ENCODE results near the gene FADS2. TPM values are rescaled to one million over a fixed set of nuclear protein-coding genes. Genes with fewer than 3 reads are reported as not detected.

Gene FADS2
- total and polyA plus RNA-seq, 9 of the 15 experiments (the other 6 are each of a cell fraction or from before 2014, with no cell fraction given), result 2.9 to 42.8 (median 16.2) TPM

DNA sequence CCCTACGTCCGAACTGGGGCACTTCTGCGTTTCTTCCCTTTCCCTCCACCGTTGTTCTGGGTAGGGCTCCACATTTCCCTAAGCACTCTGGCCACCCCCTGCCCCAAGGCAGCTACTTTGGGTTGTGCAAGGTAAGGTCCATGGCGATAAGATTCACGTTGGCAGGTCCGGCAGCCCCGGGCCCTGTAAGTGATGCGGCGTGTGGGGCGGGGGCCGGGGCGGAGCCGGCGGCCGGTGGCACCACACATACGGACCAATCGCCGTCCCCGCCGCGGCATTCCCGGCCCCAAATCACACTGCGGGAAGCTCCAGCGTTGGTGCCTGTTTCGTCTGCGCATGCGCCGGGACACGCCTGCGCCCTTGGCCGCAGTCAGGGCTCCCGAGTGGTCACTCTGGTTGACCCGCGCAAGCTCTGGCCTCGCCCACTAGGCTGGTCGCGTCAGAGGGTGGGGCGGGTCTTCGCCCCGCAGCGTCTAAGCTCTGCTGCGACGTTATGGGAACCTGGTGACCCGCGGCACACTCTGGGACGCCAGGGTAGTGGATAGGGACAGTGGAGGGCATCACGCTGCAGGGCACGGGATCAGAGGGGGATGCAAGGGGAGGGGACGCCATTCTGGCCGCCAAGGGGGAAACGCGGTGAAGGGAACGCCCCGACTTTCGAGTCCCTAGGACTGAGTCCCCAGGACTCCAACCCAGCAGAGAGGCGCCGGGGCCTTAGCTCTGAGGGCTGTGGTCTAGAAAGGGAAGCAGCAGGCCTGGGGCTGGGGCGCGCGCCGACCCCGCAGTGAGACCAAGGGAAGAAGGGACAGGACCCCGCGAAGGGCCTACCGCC lies 12.9 kb upstream of the FADS2 start (continued):
- TF ChIP-seq ZNF551 (CRISPR knock-in tag; IDR thresholded peaks at IDR 0.05) (peak; percentile 65; the same call in 1 of the 2 replicates), ZNF583 (CRISPR knock-in tag; IDR thresholded peaks at IDR 0.05) (0 out of 2 replicates have a peak, but pooled peaks have one; percentile 16), NELFE (IDR thresholded peaks at IDR 0.05; ENCODE audit: insufficient read depth, insufficient read length) (no peak), RCOR1 (IDR thresholded peaks at IDR 0.05; ENCODE audit: borderline replicate concordance in 1 of 2, low read depth in 2 of 2, low read length in 2 of 2) (peak; percentile 15 to 38; a peak in 1 of 4 replicates), SAP30 (IDR thresholded peaks at IDR 0.05; ENCODE audit: borderline replicate concordance, insufficient read depth, low read depth, low read length, poor library complexity, severe bottlenecking) (no peak), ZNF518B (CRISPR knock-in tag; IDR thresholded peaks at IDR 0.05) (0 out of 2 replicates have a peak, but pooled peaks have one; percentile 29), EP400 (IDR thresholded peaks at IDR 0.05) (peak; percentile 77), THAP7 (CRISPR knock-in tag; IDR thresholded peaks at IDR 0.05) (0 out of 2 replicates have a peak, but pooled peaks have one; percentile 31), MTA2 (IDR thresholded peaks at IDR 0.05; ENCODE audit: low read depth) (peak; percentile 31; the same call in 1 of the 2 replicates), ERF (CRISPR knock-in tag; IDR thresholded peaks at IDR 0.05) (peak; percentile 37; the same call in 1 of the 2 replicates), POLR2AphosphoS2 (IDR thresholded peaks at IDR 0.05; ENCODE audit: low read length) (peak; percentile 99), PCBP2 (IDR thresholded peaks at IDR 0.05; ENCODE audit: low read depth, low read length, poor library complexity, severe bottlenecking) (no peak), ATF7 (IDR thresholded peaks at IDR 0.05) (peak; percentile 85), STAT6 (CRISPR knock-in tag; IDR thresholded peaks at IDR 0.05) (peak; percentile 93; the same call in 1 of the 2 replicates)
- TF ChIP-seq, protein P1, sequence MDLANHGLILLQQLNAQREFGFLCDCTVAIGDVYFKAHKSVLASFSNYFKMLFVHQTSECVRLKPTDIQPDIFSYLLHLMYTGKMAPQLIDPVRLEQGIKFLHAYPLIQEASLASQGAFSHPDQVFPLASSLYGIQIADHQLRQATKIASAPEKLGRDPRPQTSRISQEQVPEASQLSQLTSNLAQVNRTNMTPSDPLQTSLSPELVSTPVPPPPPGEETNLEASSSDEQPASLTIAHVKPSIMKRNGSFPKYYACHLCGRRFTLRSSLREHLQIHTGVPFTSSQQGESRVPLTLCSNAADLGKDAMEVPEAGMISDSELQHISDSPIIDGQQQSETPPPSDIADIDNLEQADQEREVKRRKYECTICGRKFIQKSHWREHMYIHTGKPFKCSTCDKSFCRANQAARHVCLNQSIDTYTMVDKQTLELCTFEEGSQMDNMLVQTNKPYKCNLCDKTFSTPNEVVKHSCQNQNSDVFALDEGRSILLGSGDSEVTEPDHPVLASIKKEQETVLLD (IDR thresholded peaks at IDR 0.05), result peak; percentile 99
- TF ChIP-seq, protein P2, sequence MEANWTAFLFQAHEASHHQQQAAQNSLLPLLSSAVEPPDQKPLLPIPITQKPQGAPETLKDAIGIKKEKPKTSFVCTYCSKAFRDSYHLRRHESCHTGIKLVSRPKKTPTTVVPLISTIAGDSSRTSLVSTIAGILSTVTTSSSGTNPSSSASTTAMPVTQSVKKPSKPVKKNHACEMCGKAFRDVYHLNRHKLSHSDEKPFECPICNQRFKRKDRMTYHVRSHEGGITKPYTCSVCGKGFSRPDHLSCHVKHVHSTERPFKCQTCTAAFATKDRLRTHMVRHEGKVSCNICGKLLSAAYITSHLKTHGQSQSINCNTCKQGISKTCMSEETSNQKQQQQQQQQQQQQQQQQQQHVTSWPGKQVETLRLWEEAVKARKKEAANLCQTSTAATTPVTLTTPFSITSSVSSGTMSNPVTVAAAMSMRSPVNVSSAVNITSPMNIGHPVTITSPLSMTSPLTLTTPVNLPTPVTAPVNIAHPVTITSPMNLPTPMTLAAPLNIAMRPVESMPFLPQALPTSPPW (CRISPR knock-in tag; IDR thresholded peaks at IDR 0.05), result peak; percentile 73
